Activated CD4-positive, alpha-beta T cell treated with anti-CD3 and anti-CD28 coated beads, Interleukin-10, Interleukin-2, amounts not matched to agents 100 ng/mL and 50 ng/mL, durations not matched to agents 16 hours and 8 hours (primary cell): ENCODE data around the gene AGMO.

Experiments used
- DNase-seq: peaks from one replicate; pipeline ENCODE4 v3.0.0-alpha.2; 2020

Gene AGMO

GRCh38 chr7:15389073-15389472 lies 172.7 kb downstream of the AGMO start:
- no peak for DNase-seq

GRCh38 chr7:15378494-15379145 lies 183.2 kb downstream of the AGMO start:
- no peak for DNase-seq

- DNase-seq: no peak
Measured at GRCh38 chr7:15376600-15376999, 185.2 kb downstream of the AGMO start.

GRCh38 chr7:15370441-15370840 lies 191.4 kb downstream of the AGMO start:
- DNase-seq: no peak

GRCh38 chr7:15368653-15369052 lies 193.2 kb downstream of the AGMO start:
- DNase-seq: no peak

- no peak for DNase-seq
Measured at GRCh38 chr7:15367897-15368296, 193.9 kb downstream of the AGMO start.

GRCh38 chr7:15358112-15358511 lies 203.7 kb downstream of the AGMO start:
- no peak for DNase-seq

GRCh38 chr7:15352421-15353206 lies 209.2 kb downstream of the AGMO start:
- no peak for DNase-seq

GRCh38 chr7:15345216-15345615 lies 216.6 kb downstream of the AGMO start:
- DNase-seq: no peak

GRCh38 chr7:15341817-15342216 lies 220.0 kb downstream of the AGMO start:
- DNase-seq: no peak

GRCh38 chr7:15336146-15336545 lies 225.7 kb downstream of the AGMO start:
- DNase-seq: no peak

GRCh38 chr7:15335390-15335789 lies 226.4 kb downstream of the AGMO start:
- DNase-seq: no peak

- DNase-seq: no peak
Measured at GRCh38 chr7:15334536-15335263, 227.1 kb downstream of the AGMO start.

- no peak for DNase-seq
Measured at GRCh38 chr7:15332956-15333355, 228.9 kb downstream of the AGMO start.

GRCh38 chr7:15330943-15331342 lies 230.9 kb downstream of the AGMO start:
- DNase-seq: no peak

GRCh38 chr7:15327001-15327400 lies 234.8 kb downstream of the AGMO start:
- no peak for DNase-seq

GRCh38 chr7:15326044-15326644 lies 235.7 kb downstream of the AGMO start:
- DNase-seq: no peak

GRCh38 chr7:15323550-15323949 lies 238.3 kb downstream of the AGMO start:
- DNase-seq: no peak

GRCh38 chr7:15317215-15317614 lies 244.6 kb downstream of the AGMO start:
- DNase-seq: no peak

GRCh38 chr7:15315678-15316077 lies 246.1 kb downstream of the AGMO start:
- no peak for DNase-seq

GRCh38 chr7:15314922-15315321 lies 246.9 kb downstream of the AGMO start:
- no peak for DNase-seq

GRCh38 chr7:15313361-15313760 lies 248.5 kb downstream of the AGMO start:
- no peak for DNase-seq

- no peak for DNase-seq
Measured at GRCh38 chr7:15309872-15310271, 251.9 kb downstream of the AGMO start.

- no peak for DNase-seq
Measured at GRCh38 chr7:15308821-15309220, 253.0 kb downstream of the AGMO start.
